ENCODE data around the gene ABCB10.
A peak's percentile ranks its signal among the peaks of the same experiment; 100 is the strongest.

The ABCB10 gene

DNA sequence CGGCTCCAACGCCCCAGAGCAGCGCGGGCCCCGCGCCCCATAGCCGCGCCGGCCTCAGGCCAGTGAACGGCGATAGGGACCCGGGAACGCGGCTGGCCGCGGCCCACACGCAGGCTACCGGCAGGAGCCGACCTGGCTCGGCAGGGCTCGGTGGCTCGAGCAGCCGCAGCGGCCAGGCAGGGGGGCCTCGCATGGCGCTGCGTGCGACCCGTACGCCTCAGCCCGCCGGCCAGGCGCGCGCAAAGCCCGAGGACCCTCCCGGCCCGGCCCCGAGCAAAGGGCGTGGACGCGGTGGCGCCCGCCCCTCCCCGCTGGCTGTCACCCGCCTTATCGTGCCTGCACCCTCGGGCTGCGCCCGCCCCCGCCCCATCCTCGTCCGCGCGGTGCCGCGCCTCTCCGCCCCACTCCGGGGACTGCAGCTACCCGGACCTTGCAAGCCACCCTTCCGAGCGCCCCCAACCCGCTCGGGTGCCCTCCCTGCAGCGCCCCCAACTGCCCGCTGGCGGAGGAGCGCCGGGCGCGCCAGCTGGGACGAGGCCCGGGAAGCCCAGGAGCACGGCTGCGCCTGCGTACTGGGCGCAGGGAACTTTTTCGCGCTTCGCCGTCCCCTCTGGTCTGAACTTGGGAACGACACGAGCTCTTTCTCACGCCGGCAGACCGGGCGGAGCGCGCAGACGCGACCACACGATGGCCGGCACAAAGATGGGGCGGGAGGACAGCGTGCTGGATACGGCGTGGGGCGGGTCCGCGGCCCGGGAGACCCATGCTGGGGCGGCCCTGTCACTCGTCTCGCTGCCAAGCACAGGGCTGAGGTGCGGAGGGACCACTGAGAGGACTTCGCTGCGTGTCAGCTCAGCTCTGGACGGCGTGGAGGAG lies at the start of gene ABCB10:
Gene ABCB10, minus strand, starts transcription at position 248 of the 876 bp plus-strand sequence. Its CDS starts 55 bp downstream, at position 193.
- H3K4me3 Mint-ChIP-seq = peak within 1 kb of the TSS; percentile 89
- peak; percentile 70 for TF ChIP-seq CTCF (IDR thresholded peaks at IDR 0.05)
- no peaks in the 10 kb centered on the region for H3K9me3 Mint-ChIP-seq
- H3K27ac Mint-ChIP-seq = peak within 1 kb of the TSS; percentile 65
- H3K36me3 Mint-ChIP-seq (ENCODE audit: low read depth) = no peaks in the 10 kb centered on the region
- peaks cover 56% of the 10 kb centered on the region for H3K4me1 Mint-ChIP-seq
- peaks cover 8% of the 10 kb centered on the region for H3K27me3 Mint-ChIP-seq (ENCODE audit: low read depth, poor library complexity)
- DNase-seq = peak; percentile 97

DNA sequence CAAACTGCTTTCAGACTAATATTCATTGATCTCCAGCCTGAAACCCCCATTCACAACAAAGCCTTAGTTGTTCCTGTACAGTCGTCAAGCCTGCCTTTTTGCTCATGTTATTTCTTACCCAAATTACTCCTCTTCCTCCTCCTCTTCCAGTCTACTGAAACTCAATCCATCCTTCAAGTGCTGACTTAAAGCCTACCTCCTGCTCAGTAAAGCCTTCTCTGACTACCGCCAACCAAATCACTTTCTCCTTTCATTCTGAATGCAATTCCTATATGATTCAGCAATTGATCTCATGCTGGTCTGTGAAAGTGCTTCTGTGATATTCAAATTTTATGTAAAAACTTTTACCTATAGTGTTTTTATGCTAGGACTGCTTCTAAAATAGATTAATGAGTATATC lies 48.9 kb upstream of the ABCB10 start:
- Mint-ChIP-seq H3K4me1 (no peaks in the 10 kb centered on the region), H3K36me3 (ENCODE audit: low read depth) (peaks cover 60% of the 10 kb centered on the region), H3K27ac (peak overlapping the region; percentile 33), H3K27me3 (ENCODE audit: low read depth, poor library complexity) (no peaks in the 10 kb centered on the region), H3K4me3 (no peak overlapping the region), H3K9me3 (no peaks in the 10 kb centered on the region)
- DNase-seq = no peak
- TF ChIP-seq CTCF (IDR thresholded peaks at IDR 0.05) = no peak

DNA sequence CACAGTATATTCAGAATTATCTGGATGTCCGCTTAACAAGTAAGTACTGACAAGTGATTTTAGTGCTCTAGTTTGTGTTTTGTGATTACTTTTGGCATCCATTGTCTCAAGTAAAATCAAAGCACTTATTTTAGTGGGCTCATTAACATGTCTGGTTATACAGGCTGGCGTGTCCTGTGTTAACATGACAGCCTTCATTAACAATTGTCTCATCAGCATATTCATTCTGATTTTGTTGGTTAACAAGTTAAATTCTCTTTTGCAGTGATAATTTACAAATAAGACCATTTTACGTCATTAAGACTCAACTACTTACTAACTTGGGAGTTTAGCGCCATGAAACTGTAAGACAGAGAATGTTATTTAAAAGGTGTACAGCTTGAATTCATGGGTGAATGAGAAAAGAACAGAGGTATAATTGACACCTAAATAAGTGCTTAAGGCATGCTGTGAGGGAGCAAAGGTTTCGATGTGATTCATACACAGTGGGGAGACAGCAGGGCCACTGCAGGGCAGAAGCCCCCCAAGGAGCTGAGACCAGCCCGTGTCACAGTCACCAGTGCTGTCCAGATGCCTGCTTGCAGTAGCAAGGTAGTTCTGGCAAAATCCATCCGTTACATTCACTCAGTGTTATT lies 45.0 kb upstream of the ABCB10 start:
- TF ChIP-seq CTCF (IDR thresholded peaks at IDR 0.05) = no peak
- H3K27me3 Mint-ChIP-seq (ENCODE audit: low read depth, poor library complexity) = no peaks in the 10 kb centered on the region
- H3K4me1 Mint-ChIP-seq = peaks cover 6% of the 10 kb centered on the region
- H3K36me3 Mint-ChIP-seq (ENCODE audit: low read depth) = peaks cover 62% of the 10 kb centered on the region
- no peak overlapping the region for H3K4me3 Mint-ChIP-seq
- no peak overlapping the region for H3K27ac Mint-ChIP-seq
- DNase-seq = no peak
- H3K9me3 Mint-ChIP-seq = no peaks in the 10 kb centered on the region

DNA sequence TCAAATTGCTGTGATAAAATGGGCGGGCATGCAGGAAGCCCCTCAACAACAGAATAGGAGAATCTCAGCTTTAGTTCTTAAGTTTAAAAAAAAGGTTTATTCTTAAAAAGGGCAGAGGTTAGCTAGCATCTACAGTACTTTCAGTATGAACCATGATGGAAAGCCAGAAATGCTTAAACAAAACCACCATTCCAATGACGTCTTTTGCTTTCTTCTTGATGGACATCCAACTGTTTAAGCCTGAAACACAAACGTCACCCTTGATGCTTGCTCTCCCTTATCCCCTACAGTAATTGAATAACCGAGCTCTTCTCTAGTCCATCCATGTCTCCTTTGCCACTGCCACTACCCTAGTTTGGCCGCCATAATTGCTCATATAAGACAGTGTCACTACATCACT lies 41.7 kb upstream of the ABCB10 start:
- no peak for TF ChIP-seq CTCF (IDR thresholded peaks at IDR 0.05)
- no peak for DNase-seq
- Mint-ChIP-seq H3K9me3 (no peaks in the 10 kb centered on the region), H3K27ac (peak overlapping the region; percentile 9), H3K27me3 (ENCODE audit: low read depth, poor library complexity) (no peaks in the 10 kb centered on the region), H3K36me3 (ENCODE audit: low read depth) (peaks cover 48% of the 10 kb centered on the region), H3K4me3 (no peak overlapping the region), H3K4me1 (peaks cover 6% of the 10 kb centered on the region)

DNA sequence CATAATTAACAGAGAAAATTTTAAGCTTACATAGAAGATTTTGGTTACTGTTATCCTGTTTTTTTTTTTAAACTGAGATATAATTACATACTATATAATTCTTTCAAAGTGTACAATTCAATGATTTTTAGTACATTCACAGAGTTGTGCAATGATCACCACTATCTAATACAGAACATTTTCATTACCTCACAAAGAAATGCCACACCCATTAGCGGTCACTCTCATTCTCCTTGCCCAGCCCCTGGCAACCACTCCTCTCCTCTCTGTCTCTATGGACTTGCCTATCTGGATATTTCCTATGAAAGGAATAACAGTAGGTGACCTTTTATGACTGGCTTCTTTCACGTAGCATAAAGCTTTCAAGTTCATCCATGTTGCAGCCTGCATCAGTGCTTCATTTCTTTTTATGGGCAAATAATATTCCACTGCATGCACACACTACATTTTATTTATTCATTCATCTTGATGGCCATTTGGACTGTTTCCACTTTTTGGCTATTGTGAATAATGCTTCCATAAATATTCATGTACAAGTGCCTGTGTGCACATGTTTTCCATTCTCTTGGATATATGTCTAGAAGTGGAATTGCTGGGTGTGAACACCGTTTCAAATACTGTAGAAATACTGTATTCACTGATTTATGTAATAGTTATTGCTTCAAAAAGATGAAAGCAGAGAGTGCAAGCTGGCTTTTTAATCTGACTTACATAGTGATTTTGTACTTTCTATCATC lies 40.9 kb upstream of the ABCB10 start:
- H3K9me3 Mint-ChIP-seq = no peaks in the 10 kb centered on the region
- no peaks in the 10 kb centered on the region for H3K27me3 Mint-ChIP-seq (ENCODE audit: low read depth, poor library complexity)
- no peak overlapping the region for H3K4me3 Mint-ChIP-seq
- no peak overlapping the region for H3K27ac Mint-ChIP-seq
- DNase-seq = no peak
- peaks cover 43% of the 10 kb centered on the region for H3K36me3 Mint-ChIP-seq (ENCODE audit: low read depth)
- TF ChIP-seq CTCF (IDR thresholded peaks at IDR 0.05) = no peak
- peaks cover 6% of the 10 kb centered on the region for H3K4me1 Mint-ChIP-seq
